Measurements from ENCODE around the gene STAP2. TPM values are rescaled to one million over a fixed set of nuclear protein-coding genes. Genes with fewer than 3 reads are reported as not detected.
"Not testable (repeated sequence)": the region's sequence is repeated elsewhere in the genome, so short reads cannot be mapped to it uniquely, and the experiment has no call there.

The STAP2 gene
- total and polyA plus RNA-seq, 9 of the 15 experiments (the other 6 are each of a cell fraction or from before 2014, with no cell fraction given): 1.2 to 9.8 (median 4.5) TPM

- DNase-seq (ENCODE audit: extremely low read depth in 1 of 4, low spot score in 3 of 4); intact Hi-C loops (cut with micrococcal nuclease); H3K9ac ChIP-seq (ENCODE audit: insufficient read depth in 1 of 2, low read depth in 2 of 2, low read length in 2 of 2); H3K4me3 ChIP-seq; H3K4me2 ChIP-seq (ENCODE audit: insufficient read depth, low read length); FAIRE-seq; H3K27ac ChIP-seq (ENCODE audit: extremely low read depth, low read depth, low read length); H3K27me3 ChIP-seq (ENCODE audit: control insufficient read depth in 2 of 2, insufficient read depth in 2 of 2, low read length in 2 of 2); H3K79me2 ChIP-seq (ENCODE audit: control insufficient read depth, insufficient read depth, low read length); H3K9me3 ChIP-seq (replicated peaks; ENCODE audit: control insufficient read depth, insufficient read depth, low read depth, low read length); H4K20me1 ChIP-seq (replicated peaks; ENCODE audit: control insufficient read depth, insufficient read depth, low read length); H2AFZ ChIP-seq (ENCODE audit: low read depth, low read length); BruUV-seq (replicated peaks); H3K9me1 ChIP-seq (ENCODE audit: control insufficient read depth, insufficient read depth, low read length); ATAC-seq: not testable (repeated sequence)
- H3K36me3 ChIP-seq (ENCODE audit: control insufficient read depth, insufficient read depth, low read length): peaks cover 21% of the 10 kb centered on the region; the same call in 2 of the 3 replicates
- POLR2A ChIA-PET: interaction anchor here (2.1 kb wide), 1 partner anchor 10 kb away, joined by 7 read pairs; no protein-coding TSS in a partner anchor
- H3K4me1 ChIP-seq (replicated peaks in 1 of 2; ENCODE audit: control insufficient read depth in 2 of 2, insufficient read depth in 2 of 2, low read length in 2 of 2): peaks cover under 1 to 25% of the 10 kb centered on the region in 2 experiments; a peak in 4 of 5 replicates
- CTCF ChIA-PET (ENCODE audit: low intra/inter-chr PET ratio): interaction anchor here (0.7 kb wide), 1 partner anchor 83 kb away, joined by 3 read pairs; no protein-coding TSS in a partner anchor
- in situ Hi-C loops (cut with MboI): loop anchor here (10.0 kb wide), 1 partner anchor 74 kb away; the partner anchor contains the start of gene SHD
- WGBS (ENCODE audit: insufficient coverage, low coverage, missing lambda C conversion rate): 93% methylated on average over 11 of the region's 16 CpGs
Observed at GRCh38 chr19:4349225-4349624, 10.6 kb upstream of the STAP2 start.

- no peaks in the 10 kb centered on the region for H3K9me3 ChIP-seq (replicated peaks; ENCODE audit: control insufficient read depth, insufficient read depth, low read depth, low read length)
- peaks cover 7% of the 10 kb centered on the region for H3K79me2 ChIP-seq (ENCODE audit: control insufficient read depth, insufficient read depth, low read length)
- peak; percentile 11 for FAIRE-seq
- POLR2A ChIA-PET: interaction anchor here (0.7 to 0.9 kb wide), 2 partner anchors 14 to 22 kb away, joined by 3 to 6 read pairs; no protein-coding TSS in a partner anchor
- in situ Hi-C loops (cut with MboI): loop anchor here (10.0 kb wide), 1 partner anchor 73 kb away; the partner anchor contains the start of gene SHD
- no peak for DNase-seq (ENCODE audit: extremely low read depth in 1 of 4, low spot score in 3 of 4)
- H3K4me1 ChIP-seq (replicated peaks in 1 of 2; ENCODE audit: control insufficient read depth in 2 of 2, insufficient read depth in 2 of 2, low read length in 2 of 2): peaks cover 4 to 28% of the 10 kb centered on the region in 2 experiments; a peak in 4 of 5 replicates
- no peaks in the 10 kb centered on the region for H3K9me1 ChIP-seq (ENCODE audit: control insufficient read depth, insufficient read depth, low read length)
- H3K4me3 ChIP-seq: no peak overlapping the region
- H3K27me3 ChIP-seq (ENCODE audit: control insufficient read depth in 2 of 2, insufficient read depth in 2 of 2, low read length in 2 of 2): no peaks in the 10 kb centered on the region
- peaks cover 15% of the 10 kb centered on the region; the same call in 2 of the 3 replicates for H3K36me3 ChIP-seq (ENCODE audit: control insufficient read depth, insufficient read depth, low read length)
- no peaks in the 10 kb centered on the region for H4K20me1 ChIP-seq (replicated peaks; ENCODE audit: control insufficient read depth, insufficient read depth, low read length)
- no peak overlapping the region for H3K27ac ChIP-seq (ENCODE audit: extremely low read depth, low read depth, low read length)
- intact Hi-C loops (cut with micrococcal nuclease): no loop called here
- H3K4me2 ChIP-seq (ENCODE audit: insufficient read depth, low read length): no peak overlapping the region
- ATAC-seq: no peak
- WGBS (ENCODE audit: insufficient coverage, low coverage, missing lambda C conversion rate): 80% methylated on average over 6 of the region's 6 CpGs
- no peak overlapping the region for H2AFZ ChIP-seq (ENCODE audit: low read depth, low read length)
- BruUV-seq (replicated peaks): no TSS peak
- no peak overlapping the region for H3K9ac ChIP-seq (ENCODE audit: insufficient read depth in 1 of 2, low read depth in 2 of 2, low read length in 2 of 2)
- CTCF ChIA-PET (ENCODE audit: low intra/inter-chr PET ratio): no interaction called here
- TF ChIP-seq FOXP4 (CRISPR knock-in tag; IDR thresholded peaks at IDR 0.05; ENCODE audit: borderline replicate concordance) (no peak), BRCA1 (IDR thresholded peaks at IDR 0.05) (no peak), BRCA1 (CRISPR knock-in tag; IDR thresholded peaks at IDR 0.05) (no peak), USF1 (CRISPR knock-in tag; IDR thresholded peaks at IDR 0.05) (no peak), PCBP2 (IDR thresholded peaks at IDR 0.05; ENCODE audit: low read depth, low read length, poor library complexity, severe bottlenecking) (no peak), KAT8 (IDR thresholded peaks at IDR 0.05; ENCODE audit: low read depth) (no peak), ASH1L (IDR thresholded peaks at IDR 0.05; ENCODE audit: borderline replicate concordance, low read depth, partially characterized antibody) (no peak), E4F1 (CRISPR knock-in tag; IDR thresholded peaks at IDR 0.05; ENCODE audit: borderline replicate concordance) (no peak), HMG20B (CRISPR knock-in tag; IDR thresholded peaks at IDR 0.05) (no peak)
Observed at GRCh38 chr19:4347521-4347920, 8.9 kb upstream of the STAP2 start.
